HG02885 (cell line): ENCODE measurements around the gene CTNNA2.
"Not testable (repeated sequence)": the region's sequence is repeated elsewhere in the genome, so short reads cannot be mapped to it uniquely, and the experiment has no call there.

Experiments
- ATAC-seq: cut with Tn5 transposase; IDR thresholded peaks from one replicate; pipeline ENCODE4 v1.9.1; 2021; ENCODE audit warnings: mild to moderate bottlenecking; ENCODE audit not compliant: unreplicated experiment, poor library complexity

CTNNA2 gene

GRCh38 chr2:80166483-80167171 is 653.8 kb downstream of the CTNNA2 start:
- no peak for ATAC-seq

DNA sequence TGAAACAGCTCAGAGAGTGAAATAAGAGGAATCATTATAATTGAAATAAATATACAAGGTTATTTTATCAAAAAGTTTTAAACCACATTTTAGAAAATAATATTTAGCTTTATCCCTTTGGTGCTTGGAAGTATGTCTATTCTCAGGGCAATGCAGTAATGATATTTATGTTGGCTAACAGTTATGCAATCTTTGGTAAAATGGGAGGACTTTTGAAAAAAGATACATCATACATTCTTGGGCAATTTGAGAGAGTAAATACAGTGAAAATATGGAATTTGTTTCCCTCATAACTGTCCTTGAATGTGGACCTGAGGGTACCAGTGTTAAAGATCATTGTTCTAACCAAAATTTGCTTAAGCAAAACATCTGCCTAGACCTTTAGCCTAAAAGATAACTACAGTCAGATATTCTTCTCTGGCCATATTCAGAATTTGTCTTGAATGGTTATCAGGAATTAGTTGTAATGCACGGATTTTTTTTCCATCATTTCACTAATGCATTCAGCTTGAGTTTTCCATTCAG is 654.5 kb downstream of the CTNNA2 start:
- ATAC-seq, result no peak

- ATAC-seq, result no peak
These were observed 655.2 kb downstream of the CTNNA2 start for GRCh38 chr2:80168037-80168436.

- no peak for ATAC-seq
These were observed 656.0 kb downstream of the CTNNA2 start for GRCh38 chr2:80168801-80169200.

GRCh38 chr2:80169811-80170594 is 657.2 kb downstream of the CTNNA2 start:
- ATAC-seq, result no peak

- ATAC-seq, result no peak
These were observed 672.2 kb downstream of the CTNNA2 start for GRCh38 chr2:80185091-80185490.

GRCh38 chr2:80186262-80186661 is 673.4 kb downstream of the CTNNA2 start:
- no peak for ATAC-seq

DNA sequence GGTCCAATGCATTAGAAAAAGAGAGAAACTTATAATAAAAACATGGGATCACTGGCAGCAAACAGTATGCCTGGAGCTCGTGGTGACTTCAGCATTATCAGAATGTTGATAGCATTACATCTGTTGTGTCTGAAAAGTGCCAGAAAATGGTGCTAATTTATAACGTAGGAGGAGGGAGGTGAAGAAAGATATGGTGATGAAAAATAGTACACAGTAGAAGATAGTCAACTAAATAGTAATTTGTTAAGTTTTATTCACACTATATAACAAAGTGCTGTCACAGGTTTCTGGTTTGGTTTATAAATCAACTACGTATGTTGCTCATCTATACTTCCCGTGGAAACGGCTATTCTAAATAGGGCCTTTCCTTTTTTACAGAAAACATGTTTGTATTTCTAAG is 674.3 kb downstream of the CTNNA2 start:
- no peak for ATAC-seq

DNA sequence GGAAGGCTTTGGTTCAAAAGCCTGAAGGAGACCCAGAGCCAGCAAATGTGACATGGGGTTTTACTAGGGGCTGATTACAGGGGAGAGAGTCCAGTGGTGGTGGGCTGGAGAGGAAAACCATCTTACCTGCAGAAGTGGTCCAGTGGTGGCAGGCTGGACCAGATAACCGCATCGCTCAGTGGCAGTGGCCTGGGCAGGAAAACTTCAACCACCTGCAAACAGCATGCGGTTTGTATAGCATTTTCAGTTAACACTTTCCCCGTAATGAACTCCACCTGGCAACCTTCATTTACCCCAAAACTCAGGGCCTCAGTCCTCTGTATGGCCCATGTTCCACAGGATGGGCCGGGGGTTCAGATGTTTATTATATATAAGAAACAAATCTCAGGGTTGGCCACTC is 677.3 kb downstream of the CTNNA2 start:
- ATAC-seq, result no peak

GRCh38 chr2:80193566-80193965 is 680.7 kb downstream of the CTNNA2 start:
- ATAC-seq, result no peak

DNA sequence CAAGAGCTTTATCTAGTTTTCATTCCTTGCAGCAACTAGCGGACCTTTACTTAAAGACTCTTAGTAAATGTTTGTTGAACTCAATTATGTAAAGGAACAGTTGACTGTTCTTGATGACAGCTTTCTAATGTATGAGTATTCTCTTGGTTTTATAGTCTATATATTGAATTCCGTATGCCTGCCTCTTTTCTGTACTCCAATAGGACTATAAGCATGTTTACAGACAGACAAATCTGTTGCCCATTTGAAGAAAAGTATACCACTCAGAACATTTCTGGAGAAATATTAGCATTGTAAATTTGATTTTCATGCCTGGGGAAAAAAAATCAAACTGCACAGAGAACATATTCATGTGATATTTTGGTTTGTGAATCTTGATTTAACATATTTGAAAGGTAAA is 682.2 kb downstream of the CTNNA2 start:
- no peak for ATAC-seq

DNA sequence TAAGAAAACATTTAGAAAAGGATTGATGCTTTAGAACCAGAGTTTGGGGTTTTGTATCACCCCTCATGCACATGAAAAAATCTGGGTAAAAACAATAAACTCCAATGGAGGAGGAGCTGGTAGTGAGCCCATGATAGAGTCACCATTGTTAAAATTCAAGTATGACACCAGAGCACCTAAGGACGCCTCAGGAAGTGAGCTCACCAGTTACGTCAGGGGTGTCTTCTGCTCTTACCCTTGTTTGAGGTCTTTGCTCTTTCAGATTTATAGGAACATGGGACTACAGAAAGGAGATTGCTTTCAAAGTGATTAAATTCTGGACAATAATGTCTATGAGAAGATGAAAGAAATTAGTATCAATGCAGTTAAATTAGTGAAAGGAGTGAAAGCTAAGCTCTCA is 685.2 kb downstream of the CTNNA2 start:
- no peak for ATAC-seq

DNA sequence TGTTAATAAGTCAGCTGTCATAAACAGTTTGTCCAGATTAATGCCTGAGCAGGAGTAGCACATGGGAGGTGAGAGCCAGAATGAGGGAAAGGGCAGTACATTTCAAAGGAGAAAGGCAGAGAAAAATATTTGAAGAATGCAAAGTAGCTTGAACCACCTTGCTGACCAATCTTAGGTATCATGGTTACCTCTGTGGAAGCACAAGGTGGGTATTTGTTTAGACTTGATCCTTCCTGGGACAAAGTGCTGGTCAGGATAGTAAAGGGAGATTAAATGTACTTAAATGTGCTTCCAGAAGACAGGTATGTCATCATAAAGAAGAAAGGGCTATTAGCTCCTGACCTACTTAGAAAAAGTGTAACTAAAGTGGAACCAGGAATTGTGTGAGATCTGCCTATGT is 686.7 kb downstream of the CTNNA2 start:
- ATAC-seq, result no peak

- ATAC-seq, result not testable (repeated sequence)
These were observed 691.1 kb downstream of the CTNNA2 start for GRCh38 chr2:80203929-80204328.

DNA sequence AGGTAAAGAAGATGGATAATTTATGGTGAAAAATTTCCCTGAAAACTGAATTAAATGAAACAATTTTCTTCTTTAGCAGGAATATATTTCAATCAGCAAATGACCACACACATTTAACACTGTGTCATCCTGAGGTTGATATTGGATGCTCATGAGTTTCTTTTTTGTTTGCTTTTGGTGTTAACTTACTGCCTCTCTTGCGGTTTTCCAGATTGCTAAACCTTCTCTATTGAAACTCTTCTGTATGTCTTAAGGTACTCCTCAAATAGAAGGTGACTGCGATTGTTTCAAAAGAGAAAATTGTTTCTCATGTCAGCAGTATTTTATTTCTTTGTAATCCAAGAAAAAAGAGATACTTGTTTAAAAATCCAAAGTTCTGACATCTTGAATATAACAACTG is 692.6 kb downstream of the CTNNA2 start:
- ATAC-seq, result no peak

- ATAC-seq, result no peak
These were observed 696.6 kb downstream of the CTNNA2 start for GRCh38 chr2:80209458-80209857.

GRCh38 chr2:80217446-80217845 is 704.6 kb downstream of the CTNNA2 start:
- no peak for ATAC-seq

GRCh38 chr2:80222644-80223043 is 709.8 kb downstream of the CTNNA2 start:
- ATAC-seq, result no peak

- no peak for ATAC-seq
These were observed 718.6 kb downstream of the CTNNA2 start for GRCh38 chr2:80231421-80231820.

GRCh38 chr2:80233333-80233732 is 720.5 kb downstream of the CTNNA2 start:
- ATAC-seq, result no peak

GRCh38 chr2:80238692-80239469 is 726.0 kb downstream of the CTNNA2 start:
- ATAC-seq, result no peak
